NCI-H345 treated with DMSO at 0.1 percent for 48 hours (cell line): ENCODE results near the gene ZNF688.
A peak's percentile ranks its signal among the peaks of the same experiment; 100 is the strongest.
"Not testable (repeated sequence)": the region's sequence is repeated elsewhere in the genome, so short reads cannot be mapped to it uniquely, and the experiment has no call there.

Experiments
- DNase-seq: peaks from one replicate; lab custom pipeline; 2025; ENCODE audit not compliant: unreplicated experiment; lab: John Stamatoyannopoulos, UW

ZNF688 gene

DNA sequence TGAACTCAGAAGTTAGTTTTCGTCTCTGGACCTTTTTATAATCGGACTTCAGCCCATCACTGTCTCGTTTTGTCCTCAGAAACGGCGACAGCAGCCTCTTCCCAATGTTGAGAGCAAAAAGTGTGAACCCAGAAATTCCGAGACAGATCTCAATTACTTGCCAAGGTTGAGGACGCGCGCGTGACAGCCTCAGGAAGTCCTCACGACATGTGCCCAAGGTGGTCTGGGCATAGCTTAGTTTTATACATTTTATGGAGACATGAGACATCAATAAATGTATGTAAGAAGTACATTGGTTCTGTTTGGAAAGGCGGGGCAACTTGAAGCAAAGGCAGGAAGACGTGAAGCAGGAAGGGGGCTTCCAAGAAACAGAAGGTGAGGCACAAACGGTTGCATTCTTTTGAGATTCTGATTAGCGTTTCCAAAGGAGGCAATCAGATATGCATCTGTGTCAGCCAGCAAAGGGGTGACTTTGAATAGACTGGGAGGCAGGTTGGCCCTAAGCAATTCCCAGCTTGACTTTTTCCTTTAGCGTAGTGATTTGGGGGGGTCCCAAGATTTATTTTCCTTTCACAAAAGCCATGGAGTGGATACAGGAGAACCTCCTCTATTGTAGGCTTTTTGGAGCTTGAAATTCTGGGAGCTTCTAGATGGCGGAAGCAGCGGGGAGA, 36.3 kb downstream of the ZNF688 start:
- no peak for DNase-seq

DNA sequence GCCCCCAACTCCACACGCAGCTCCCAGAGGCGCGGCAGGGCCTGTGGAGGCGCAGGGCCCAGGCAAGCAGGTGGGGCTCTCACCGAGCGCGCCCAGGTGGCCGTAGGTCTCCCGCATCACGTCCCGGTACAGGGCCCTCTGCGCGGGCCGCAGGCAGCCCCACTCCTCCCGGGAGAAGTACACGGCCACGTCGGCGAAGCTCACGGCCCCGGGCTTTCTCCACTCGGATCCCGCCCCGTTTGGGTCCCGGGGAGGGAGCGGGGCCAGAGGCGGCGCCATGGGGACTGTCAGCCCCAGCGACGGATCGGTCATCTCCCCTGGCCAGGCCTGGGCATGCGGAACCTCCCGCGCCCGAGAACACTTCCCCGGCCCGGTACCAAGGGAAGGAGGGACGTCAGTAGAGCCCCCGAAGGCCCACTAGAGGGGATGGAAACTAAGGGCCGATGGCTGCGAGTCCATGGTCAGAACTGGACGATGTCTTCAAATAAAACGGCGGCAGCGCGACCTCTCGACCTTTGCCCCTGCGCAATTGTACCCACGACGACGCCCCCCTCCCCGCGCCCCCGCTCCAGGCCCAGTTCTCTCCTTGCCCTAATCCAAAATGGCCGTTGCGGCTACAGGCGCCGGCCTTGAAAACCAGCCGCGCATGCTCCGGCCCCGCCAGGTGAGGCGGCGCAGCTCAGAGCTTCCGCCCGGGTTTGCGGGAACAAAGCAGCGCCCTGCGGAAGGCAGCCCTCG, 37.0 kb downstream of the ZNF688 start, which contains the start of gene ZNF747:
TSS of gene ZNF747 (minus strand) at position 491 of the 738 bp plus-strand sequence. CDS start at position 312, 179 bp downstream.
- peak; percentile 95 for DNase-seq

DNA sequence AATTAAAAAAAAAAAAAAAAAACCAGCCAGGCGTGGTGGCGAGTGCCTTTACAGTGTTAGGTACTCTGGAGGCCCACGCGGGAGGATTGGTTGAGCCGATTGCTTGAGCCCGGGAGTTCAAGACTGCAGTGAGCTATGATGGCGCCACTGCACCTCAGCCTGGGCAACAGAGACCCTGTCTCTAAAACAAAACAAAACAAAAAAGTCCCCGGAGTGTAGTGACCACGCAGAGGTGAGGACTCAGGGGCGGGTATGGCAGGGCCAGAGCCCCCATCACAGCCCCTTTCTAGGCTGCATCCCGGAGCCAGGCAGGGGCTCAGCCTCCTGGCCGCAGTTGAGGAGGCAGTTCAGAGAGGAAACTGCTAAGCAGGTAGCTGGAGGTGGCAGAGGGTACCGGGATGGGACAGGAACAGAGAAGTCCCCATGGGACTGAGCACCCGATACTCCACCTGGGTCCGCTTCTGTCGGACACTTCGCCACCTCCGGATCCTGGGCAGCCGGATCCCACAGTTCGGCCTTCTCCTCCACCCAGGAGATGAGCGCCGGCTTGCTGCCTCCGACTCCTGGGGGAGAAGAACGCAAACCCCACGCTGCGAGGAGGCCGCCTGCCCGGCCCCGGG, 37.7 kb downstream of the ZNF688 start:
- no peak for DNase-seq

DNA sequence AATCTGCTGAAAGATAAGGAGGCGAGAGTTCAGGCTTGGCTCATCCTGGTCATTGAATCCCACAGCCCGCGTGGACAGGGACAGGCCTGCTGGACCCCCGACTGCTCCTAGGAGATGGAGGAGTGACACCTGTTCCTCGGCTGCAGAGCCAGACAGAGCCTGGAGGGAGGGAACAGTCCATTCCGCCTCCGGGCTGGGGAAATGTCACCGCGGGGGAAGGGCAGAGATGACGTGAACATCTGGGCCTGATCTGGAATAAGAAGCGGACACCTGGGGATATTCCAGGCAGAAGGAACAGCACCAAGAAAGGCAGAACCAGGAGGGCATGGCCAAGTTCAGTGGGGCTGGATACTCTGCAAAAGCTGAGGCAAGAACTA, 38.4 kb downstream of the ZNF688 start:
- no peak for DNase-seq

DNA sequence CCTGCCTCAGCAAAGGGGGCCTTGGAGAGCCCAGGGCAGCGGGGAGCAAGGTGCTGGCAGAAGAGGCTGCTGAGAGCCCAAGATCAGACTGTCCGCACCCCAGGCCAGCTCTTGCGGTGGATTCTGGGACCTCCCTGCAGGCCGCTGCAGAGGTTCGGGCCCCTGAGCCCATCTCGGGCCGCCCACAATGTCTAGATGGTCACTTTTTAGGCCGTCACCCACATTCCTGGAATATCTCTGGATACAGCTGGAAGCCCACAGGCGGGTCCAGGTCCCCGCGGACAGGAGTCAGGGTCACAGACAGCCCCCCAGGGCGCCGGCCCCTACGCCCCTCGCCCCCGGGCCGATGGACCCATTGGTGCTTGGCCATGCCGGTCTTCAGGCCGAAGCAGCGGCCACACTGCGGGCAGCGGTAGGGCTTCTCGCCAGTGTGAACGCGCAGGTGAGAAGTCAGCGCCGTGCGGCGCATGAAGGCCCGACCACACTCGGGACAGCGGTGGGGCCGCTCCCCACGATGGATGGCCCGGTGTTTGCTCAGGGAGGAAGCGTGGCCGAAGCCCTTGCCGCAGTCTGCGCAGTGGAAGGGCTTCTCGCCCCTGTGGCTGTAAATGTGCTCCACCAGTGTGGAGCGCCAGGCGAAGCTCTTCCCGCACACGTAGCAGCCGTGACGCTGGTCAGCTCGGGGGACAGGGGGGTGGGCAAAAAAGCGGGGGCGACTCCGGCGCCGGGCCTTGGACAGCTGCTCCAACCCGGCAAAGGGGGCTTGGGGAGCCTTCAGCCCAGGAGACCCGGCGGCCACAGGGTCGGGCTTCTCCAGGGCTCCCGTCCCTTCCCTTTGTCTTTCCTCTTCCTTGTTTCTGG, 39.0 kb downstream of the ZNF688 start:
- no peak for DNase-seq

DNA sequence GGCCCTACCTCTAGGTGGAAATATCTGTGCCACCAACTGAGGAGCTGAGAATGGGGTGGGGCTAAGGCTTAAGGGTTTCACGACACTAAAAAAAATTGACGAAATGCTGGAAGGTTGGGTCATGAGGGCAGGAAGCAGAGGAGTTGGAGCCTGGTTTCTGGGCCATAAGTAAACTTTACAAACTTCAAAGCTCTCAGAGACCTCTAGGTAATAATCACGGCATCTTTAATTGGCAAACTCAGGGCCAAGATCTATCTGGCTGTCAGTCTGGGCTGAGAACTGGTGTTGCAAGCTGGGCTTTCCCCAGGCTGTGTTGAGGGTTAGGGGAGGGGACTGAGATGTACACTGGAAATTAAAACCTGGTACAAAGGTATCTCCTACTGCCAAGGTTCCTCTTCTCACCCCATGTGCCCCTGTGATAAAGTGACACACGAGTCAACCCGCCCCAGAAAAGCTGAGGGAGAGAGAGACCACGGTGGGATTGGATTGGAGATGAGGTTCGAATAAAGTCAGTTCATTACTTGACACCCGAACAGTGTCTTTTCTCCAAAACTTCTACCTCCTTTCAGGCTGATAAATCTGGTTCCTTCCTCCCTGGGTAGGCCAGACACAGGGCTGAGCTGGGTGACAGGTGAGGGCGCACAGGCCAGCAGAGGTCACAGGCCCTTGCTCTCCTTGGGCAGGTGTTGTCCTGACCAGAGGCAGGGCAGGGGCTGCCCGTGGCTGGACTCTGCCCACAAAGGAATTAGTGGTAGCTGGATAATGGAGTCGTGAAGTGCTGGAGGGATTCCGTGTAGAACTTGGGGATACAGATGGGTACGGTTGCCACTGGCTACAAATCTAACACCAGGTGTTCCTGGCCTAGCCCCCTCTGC, 41.1 kb downstream of the ZNF688 start:
- DNase-seq = no peak

DNA sequence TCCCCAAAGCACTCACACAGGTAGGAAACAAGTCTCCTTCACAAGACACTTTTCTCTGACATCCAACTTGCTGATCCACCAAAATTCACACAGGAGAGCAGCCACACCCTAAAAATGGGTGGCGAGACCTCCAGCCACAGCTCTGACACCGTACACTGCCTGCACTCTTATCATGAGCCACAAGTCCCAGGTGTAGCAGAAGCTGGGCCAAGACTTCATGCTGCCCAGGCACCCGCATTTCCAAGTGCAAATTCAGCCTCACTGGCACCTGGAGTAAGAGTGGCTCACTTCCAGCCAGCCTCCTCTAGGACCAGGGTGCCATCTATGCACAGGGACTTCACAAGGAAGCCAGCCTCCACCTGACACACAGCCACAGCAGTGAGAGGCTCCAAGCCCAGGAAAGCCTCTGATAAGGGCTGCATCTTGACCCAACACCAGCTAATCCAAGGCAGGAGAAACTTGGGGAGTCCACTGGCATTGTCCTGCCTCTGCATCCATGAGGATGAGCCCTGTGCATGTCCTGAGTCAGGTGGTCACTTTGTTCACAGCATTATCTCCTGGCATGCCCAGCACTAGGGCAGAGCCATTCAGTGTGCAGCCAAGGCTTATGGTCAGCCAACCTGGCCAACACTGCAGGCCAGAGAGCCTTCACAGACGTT, 42.6 kb downstream of the ZNF688 start:
- no peak for DNase-seq

DNA sequence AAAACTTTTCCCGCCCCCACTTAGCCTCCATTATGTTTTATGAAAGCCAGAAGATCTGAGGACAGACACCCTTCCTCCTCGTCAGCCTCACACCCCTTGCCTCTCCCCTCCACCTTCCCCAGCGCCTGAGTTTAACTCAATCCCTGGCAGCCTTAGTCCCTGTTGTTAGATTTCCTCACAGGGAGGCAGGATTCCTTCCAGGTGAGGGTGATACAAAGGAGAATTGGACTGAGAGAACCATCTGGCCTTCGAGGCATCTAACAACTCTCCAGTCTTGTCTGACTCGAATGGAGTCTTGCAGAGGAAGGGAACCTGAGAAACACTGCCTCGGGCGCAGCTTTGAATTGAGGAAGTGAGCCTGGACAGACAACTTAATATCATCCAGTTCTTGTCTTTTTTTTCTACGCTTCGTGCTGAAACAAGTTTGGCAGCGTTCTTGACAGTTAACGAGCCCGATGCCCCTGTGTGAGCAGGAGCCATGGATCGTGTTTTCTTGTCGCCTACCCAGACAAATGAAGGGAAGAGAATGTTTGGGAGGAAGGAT, 43.8 kb downstream of the ZNF688 start:
- DNase-seq = no peak

DNA sequence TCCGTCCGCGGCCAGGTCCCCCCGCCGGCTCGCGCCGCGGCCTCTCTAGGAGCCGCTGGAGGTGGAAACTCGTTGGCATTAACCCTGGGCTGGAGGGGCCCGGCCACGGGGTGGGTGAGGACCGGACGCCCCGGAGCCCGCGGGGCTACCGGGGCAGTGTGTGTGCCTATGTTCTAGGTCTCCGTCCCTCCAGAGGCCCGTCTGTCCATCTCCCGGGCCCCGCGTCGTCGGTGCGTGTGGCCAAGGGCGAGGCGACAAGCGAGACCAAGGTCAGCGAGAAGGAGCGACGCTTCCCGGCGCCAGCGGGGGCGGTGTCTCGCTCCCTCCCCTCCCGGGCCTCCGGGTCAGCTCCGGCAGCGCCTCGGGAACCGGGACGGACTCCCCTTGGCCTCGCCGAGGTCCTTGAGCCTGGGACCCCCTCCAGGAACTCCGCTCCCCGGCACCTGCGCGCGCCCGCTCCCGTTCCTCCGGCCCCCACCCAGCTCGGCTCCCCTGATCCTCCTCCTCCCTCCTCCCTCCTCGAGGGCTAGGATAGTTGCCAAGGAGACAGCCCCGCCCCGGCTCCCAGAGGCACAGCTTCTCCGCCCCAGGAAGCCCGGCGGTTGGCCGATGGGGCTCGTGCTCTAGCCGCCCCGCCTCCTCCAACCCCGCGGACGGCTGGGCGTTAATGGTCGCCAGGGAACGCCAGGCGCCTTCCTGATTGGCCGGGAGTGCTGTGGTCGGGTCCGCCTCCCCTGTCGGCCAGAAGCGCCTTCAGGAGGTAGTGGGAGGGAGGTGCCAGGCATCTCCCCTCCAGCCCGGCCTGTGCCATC, 44.5 kb downstream of the ZNF688 start:
- DNase-seq = peak; percentile 98

DNA sequence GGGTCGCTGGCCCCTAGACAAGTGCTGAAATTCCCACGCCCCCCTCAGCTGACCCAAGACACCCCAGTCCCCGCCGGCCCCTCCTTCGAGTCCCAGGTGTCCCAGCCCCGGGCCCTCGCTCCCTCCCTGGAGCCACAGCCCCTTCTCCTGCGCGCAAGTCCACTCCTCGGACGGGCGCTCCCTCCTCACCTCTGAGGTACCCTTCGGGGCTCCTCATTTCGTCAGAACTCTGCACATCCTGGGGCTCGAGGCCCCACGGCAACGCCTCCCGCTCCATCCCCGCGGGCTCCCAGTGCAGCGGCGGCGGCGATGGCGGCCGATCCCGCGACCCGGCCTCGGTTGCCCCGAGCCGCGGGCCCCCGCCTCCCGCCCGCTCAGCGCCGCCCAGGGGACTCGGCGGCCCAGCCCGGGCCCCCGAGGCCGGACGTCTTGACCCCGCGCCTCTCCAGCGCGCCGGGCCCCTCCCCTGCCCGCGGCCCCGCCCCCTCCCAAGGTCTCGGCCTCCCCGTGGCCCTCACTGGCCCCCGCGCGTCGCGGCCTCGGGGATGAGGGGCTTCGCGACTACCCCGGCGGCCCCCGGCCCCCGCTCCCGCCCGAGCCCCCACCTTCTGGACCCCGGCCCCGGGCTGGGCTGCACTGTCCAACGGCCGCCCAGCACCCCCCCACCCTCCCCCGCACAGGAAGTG, 45.2 kb downstream of the ZNF688 start, which contains the start of gene ZNF768:
TSS of gene ZNF768 (minus strand) at position 430 of the 686 bp plus-strand sequence. CDS start at position 277, 153 bp downstream.
- DNase-seq = no peak

DNA sequence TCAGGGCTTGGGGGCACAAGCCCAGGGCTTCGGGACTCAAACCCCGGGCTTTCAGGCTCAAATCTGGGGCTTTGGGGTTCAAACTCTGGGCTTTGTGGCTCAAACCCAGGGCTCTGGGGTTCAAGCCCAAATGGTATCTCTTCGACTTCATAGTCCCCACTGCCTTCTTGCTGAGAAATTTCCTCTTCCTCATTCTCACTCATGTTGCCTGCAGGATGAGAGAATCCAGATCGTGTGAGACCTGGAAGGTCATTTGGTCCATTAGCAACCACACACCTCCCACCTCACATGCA, 45.7 kb downstream of the ZNF688 start:
- no peak for DNase-seq

DNA sequence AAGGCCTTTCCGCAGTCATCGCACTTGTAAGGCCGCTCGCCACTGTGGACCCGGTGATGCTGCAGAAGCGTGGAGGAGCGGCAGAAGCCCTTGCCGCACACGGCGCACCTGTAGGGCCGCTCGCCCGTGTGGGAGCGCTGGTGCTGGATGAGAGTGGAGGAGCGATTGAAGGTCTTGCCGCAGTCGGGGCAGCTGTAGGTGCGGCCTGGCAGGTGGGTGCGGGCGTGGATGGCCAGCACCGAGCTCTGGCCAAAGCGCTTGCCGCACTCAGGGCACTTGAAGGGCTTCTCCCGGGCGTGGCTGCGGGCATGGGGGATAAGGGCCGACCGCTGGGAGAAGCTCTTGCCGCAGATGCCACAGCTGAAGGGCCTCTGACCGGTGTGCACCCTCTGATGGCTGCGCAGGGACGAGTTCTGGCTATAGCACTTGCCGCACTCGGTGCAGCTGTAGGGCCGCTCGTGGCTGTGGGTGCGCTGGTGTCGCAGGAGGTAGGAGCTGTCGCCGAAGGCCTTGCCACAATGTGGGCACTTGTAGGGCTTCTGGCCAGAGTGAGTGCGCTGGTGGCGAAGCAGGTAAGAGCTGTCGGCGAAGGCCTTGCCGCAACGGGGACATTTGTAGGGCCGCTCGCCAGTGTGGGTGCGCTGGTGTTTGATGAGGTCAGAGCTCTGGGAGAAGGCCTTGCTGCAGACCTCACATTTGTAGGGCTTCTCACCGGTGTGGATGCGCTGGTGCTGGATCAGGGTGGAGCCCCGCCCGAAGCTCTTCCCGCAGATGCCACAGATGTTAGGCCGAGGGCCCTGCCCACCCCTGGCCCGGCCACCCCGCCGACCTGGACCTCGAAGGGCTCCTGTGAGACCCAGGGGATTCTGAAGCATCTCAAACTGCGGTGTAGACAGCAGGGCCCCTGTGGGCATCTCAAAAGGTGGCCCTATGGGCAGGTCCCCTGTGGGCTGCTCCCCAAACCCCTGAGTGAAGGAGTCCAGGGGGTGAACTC, 46.6 kb downstream of the ZNF688 start:
- DNase-seq = no peak

DNA sequence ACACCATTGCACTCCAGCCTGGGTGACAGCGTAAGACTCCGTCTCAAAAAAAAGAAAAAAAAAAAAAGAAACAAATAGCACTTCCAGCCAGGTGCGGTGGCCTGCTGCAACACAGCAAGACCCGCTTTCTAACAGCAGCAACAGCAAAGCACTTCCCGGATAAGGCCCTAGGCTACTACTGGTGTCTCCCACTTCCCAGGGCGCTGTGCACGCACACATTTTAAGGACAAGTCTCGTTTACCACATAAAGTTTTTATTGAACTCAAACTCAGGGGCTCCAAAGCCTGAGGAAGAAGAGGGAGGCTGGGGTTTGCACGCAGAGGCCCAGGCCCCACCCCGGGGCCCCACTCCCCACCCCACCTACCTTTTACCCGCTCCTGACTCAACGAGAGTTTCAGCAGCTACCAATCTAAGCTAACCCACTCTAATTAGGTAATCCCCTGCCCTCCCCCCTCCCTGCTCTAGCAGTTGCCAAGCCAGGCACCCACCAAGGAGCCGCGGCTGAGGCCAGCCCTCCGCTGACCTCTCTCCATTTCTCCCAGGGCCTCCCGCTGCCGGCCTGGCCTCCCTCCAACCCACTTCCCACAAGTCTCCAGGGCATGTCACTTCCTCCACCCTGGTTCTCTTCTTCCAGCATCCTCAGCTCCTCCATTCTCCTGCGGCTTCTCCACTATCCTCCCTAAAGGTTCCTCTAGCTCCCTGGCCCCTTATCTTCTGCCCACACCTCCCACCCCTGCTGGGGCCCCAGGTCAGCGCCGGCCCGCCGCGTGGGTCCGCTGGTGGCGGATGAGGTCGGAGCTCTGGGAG, 47.5 kb downstream of the ZNF688 start:
- DNase-seq = no peak

DNA sequence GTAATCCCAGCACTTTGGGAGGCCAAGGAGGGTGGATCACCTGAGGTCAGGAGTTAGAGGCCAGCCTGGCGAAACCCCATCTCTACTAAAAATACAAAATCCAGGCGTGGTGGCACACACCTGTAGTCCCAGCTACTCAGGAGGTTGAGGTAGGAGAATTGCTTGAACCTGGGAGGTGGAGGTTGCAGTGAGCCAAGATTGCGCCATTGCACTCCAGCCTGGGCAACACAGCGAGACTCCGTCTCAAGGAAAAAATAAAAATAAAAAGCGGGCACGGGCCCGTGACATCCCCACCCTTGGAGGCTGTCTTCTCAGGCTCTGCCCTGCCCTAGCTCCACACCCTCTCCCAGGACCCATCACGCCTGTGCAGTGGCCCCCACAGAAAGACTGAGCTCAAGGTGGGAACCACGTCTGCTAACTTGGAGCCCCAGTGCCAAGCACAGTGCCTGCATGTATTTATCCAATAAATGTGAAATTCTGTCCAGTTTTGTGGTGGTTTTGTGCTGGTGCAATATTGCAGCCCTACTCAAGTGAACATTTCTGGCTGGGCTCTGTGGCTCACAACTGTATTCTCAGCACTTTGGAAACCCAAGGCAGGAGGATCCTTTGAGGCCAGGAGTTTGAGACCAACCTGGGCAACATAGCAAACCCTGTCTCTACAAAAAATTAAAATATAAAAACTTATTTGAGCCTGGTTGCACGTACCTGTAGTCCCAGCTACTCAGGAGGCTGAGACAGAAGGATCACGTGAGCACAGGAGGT, 48.6 kb downstream of the ZNF688 start:
- not testable (repeated sequence) for DNase-seq

DNA sequence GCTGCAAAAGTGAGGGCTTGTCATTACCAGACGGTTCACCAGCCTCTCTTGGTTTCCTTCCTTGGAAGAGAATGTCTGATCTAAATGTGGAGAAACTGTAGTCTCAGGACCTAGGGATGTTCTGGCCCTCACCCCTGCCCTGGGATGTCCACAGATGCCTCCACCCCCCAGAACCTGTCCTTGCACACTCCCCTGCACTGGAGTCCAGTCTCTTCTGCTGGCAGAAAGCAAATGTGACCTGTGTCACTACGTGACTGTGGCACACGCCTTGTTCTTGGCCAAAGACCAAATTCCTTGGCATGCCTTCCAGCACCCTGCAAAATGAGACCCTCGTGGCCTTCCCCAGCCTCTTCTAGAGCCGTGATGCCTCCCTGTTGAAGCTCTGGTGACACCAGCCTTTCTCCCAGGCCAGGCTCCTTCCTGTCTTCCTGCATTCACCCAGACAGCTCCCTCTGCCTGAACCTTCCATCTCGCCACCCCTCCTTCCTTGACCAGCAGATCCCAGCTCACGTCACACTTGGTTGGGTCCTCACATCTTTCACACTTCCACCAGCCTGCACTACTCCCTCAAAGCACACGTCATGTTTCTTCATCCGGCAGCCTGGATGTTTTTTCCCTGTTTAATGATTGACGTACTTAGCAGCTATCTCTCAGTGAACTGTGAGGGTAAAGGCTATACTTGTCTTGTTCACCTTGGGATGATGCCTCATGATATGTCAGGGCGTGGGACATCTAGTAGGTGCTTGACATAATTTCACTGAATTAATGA, 49.5 kb downstream of the ZNF688 start:
- DNase-seq = no peak
